Measurements from ENCODE around the gene TCERG1L.
"Not testable (repeated sequence)": the region's sequence is repeated elsewhere in the genome, so short reads cannot be mapped to it uniquely, and the experiment has no call there.

The TCERG1L gene

GRCh38 chr10:131162866-131163843, 148.4 kb downstream of the TCERG1L start:
- no peak for FAIRE-seq
- no peak for DNase-seq (ENCODE audit: insufficient read length)
- TF ChIP-seq POLR2AphosphoS5 (IDR thresholded peaks at IDR 0.05; ENCODE audit: low read depth, low read length) (no peak), TAF1 (IDR thresholded peaks at IDR 0.05; ENCODE audit: borderline replicate concordance, low read depth, low read length) (no peak)

DNA sequence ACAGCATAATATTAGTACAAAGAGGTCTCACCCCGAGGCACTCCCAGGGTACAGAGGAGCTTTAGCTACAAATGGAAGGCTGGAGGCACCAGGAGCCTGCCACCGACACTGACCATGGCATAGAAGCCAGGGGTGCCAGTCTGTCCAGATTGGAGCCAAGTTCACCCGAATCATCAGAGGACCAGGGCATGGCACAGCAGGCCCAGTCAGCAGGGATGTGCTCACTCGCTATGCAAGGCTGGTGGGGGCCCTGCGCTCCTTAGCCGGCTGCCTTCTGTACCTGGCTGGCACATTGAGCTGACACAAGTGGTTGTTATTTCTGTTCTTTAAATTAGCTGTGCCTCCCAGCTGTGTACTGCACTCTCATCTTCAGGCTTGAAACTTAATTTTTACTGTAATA, 149.3 kb downstream of the TCERG1L start:
- TF ChIP-seq TAF1 (IDR thresholded peaks at IDR 0.05; ENCODE audit: borderline replicate concordance, low read depth, low read length) (no peak), POLR2A (IDR thresholded peaks at IDR 0.05; ENCODE audit: low read depth, low read length) (no peak), POLR2AphosphoS5 (IDR thresholded peaks at IDR 0.05; ENCODE audit: low read depth, low read length) (no peak)
- FAIRE-seq (no peak), DNase-seq (ENCODE audit: insufficient read length) (no peak)

DNA sequence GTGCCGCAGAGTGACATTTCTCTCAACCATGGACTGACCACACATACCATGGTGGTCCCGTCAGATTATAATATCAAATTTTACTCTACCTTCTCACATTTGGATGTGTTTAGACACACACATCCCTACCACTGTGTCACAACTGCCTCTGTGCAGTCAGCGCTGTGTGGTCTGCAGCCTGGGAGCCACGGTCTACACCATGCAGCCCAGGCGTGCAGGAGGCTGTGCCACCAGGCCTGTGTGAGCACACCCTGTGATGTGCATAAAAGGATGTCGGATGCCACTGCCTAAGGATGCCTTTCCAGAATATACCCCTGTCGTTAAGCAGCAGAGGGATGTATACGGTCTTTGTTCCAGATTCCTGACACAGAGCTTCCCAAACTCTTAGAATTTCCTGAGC, 150.4 kb downstream of the TCERG1L start:
- no peak for TF ChIP-seq POLR2AphosphoS5 (IDR thresholded peaks at IDR 0.05; ENCODE audit: low read depth, low read length)
- DNase-seq (ENCODE audit: insufficient read length) (no peak), FAIRE-seq (no peak)

DNA sequence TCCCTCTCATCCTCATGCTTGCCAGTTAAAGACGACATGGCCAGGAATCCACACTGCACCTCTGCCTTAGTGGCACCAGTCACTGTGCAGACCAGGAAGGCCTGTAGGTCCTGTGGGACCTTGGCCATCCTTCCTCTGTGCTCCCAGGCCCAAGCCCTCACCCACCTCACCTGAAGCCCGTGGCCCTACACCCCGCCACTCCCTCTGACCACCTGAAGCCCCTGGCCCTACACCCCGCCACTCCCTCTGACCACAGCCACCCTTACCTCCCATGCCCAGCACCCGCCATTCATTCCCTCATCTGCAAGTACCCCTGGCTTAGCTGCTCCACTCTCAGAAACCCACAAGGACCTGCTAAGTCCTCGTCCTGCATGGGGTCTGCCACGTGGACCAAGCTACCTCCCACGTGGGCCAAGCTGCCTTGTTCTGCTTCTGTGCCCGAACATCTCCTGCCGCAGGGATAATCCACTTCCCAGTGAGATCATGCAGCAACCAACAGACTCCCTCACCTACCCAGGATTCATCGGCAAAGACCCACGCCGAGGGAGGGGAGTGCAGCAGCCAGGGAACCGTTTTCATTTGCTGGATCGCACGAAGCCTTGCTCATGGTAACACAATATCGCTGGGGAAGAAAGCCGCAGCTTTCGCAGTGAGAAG, 151.2 kb downstream of the TCERG1L start:
- no peak for TF ChIP-seq POLR2A (IDR thresholded peaks at IDR 0.05; ENCODE audit: low read depth, low read length)
- TF ChIP-seq POLR2AphosphoS5 (IDR thresholded peaks at IDR 0.05; ENCODE audit: low read depth, low read length) = no peak
- no peak for TF ChIP-seq TAF1 (IDR thresholded peaks at IDR 0.05; ENCODE audit: borderline replicate concordance, low read depth, low read length)
- FAIRE-seq (no peak), DNase-seq (ENCODE audit: insufficient read length) (no peak)

- no peak for TF ChIP-seq POLR2AphosphoS5 (IDR thresholded peaks at IDR 0.05; ENCODE audit: low read depth, low read length)
- DNase-seq (ENCODE audit: insufficient read length) (no peak), FAIRE-seq (no peak)
Measured at GRCh38 chr10:131159771-131160170, 151.8 kb downstream of the TCERG1L start.

- no peak for DNase-seq (ENCODE audit: insufficient read length)
- TF ChIP-seq POLR2AphosphoS5 (IDR thresholded peaks at IDR 0.05; ENCODE audit: low read depth, low read length) (no peak), TAF1 (IDR thresholded peaks at IDR 0.05; ENCODE audit: borderline replicate concordance, low read depth, low read length) (no peak), POLR2A (IDR thresholded peaks at IDR 0.05; ENCODE audit: low read depth, low read length) (no peak)
- FAIRE-seq = no peak
Measured at GRCh38 chr10:131158695-131159094, 152.8 kb downstream of the TCERG1L start.

- DNase-seq (ENCODE audit: insufficient read length) (no peak), FAIRE-seq (no peak)
- TF ChIP-seq TAF1 (IDR thresholded peaks at IDR 0.05; ENCODE audit: borderline replicate concordance, low read depth, low read length) (no peak), POLR2A (IDR thresholded peaks at IDR 0.05; ENCODE audit: low read depth, low read length) (no peak), POLR2AphosphoS5 (IDR thresholded peaks at IDR 0.05; ENCODE audit: low read depth, low read length) (no peak)
Measured at GRCh38 chr10:131157899-131158298, 153.6 kb downstream of the TCERG1L start.

GRCh38 chr10:131155876-131156230, 155.7 kb downstream of the TCERG1L start:
- DNase-seq (ENCODE audit: insufficient read length) (no peak), FAIRE-seq (no peak)
- TF ChIP-seq POLR2A (IDR thresholded peaks at IDR 0.05; ENCODE audit: low read depth, low read length) = no peak
- no peak for TF ChIP-seq POLR2AphosphoS5 (IDR thresholded peaks at IDR 0.05; ENCODE audit: low read depth, low read length)
- no peak for TF ChIP-seq TAF1 (IDR thresholded peaks at IDR 0.05; ENCODE audit: borderline replicate concordance, low read depth, low read length)

- FAIRE-seq = no peak
- TF ChIP-seq TAF1 (IDR thresholded peaks at IDR 0.05; ENCODE audit: borderline replicate concordance, low read depth, low read length) = no peak
- TF ChIP-seq POLR2AphosphoS5 (IDR thresholded peaks at IDR 0.05; ENCODE audit: low read depth, low read length) = no peak
- TF ChIP-seq POLR2A (IDR thresholded peaks at IDR 0.05; ENCODE audit: low read depth, low read length) = no peak
- no peak for DNase-seq (ENCODE audit: insufficient read length)
Measured at GRCh38 chr10:131155218-131155875, 156.2 kb downstream of the TCERG1L start.

DNA sequence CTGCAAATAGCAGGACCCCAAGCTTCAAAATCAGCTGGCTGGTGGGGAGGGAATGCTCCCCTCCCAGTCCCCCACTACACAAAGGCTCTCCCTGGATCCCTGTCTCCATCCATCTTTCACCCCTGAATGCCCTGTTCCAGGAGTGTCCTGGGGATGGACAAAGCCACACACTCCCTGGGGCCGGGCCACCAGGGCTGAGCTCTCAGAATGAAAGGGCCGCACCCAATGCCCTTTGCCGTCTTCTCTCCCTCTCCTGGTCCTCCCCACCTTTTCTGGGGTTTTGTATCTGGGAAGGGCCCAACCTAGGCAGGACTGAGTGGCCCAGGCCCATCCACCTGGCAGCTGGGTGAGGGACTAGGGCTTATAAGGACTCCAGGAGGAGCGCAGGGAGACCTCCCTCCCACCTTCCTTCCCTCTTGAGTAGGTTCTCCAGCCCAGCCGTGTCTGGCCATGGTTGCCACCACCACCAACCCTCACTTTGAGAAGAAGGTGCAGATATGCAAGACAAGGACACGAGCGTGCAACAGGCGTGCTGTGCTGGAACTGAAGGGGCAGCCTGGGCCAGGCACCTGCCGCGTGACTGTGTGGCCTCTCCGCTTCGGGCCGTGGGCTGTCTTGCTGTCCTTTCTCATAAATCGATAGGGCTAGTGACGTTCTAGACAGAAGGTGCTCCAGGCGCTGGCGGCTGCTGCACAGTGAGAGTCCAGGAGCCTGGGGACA, 157.1 kb downstream of the TCERG1L start:
- no peak for DNase-seq (ENCODE audit: insufficient read length)
- no peak for FAIRE-seq
- no peak for TF ChIP-seq TAF1 (IDR thresholded peaks at IDR 0.05; ENCODE audit: borderline replicate concordance, low read depth, low read length)
- TF ChIP-seq POLR2A (IDR thresholded peaks at IDR 0.05; ENCODE audit: low read depth, low read length) = no peak
- TF ChIP-seq POLR2AphosphoS5 (IDR thresholded peaks at IDR 0.05; ENCODE audit: low read depth, low read length) = no peak

DNA sequence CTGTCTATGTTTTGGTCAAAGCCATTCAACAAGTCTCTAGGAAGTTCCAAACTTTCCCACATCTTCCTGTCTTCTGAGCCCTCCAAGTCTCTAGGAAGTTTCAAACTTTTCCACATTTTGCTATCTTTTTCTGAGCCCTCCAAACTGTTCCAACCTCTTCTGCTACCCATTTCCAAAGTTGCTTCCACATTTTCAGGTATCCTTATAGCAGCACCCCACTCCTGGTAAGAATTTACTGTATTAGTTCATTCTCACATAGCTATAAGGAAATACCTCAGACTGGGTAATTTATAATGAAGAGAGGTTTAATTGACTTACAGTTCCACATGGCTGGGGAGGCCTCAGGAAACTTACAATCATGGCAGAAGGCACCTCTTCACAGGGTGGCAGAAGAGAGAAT, 159.1 kb downstream of the TCERG1L start:
- not testable (repeated sequence) for FAIRE-seq; DNase-seq (ENCODE audit: insufficient read length)
